Measurements from ENCODE around the gene ARMC8. TPM values are rescaled to one million over a fixed set of nuclear protein-coding genes. Genes with fewer than 3 reads are reported as not detected.

The ARMC8 gene
- total RNA-seq, 6 experiments from 2014 or later: 29.0 to 37.9 (median 35.0) TPM

DNA sequence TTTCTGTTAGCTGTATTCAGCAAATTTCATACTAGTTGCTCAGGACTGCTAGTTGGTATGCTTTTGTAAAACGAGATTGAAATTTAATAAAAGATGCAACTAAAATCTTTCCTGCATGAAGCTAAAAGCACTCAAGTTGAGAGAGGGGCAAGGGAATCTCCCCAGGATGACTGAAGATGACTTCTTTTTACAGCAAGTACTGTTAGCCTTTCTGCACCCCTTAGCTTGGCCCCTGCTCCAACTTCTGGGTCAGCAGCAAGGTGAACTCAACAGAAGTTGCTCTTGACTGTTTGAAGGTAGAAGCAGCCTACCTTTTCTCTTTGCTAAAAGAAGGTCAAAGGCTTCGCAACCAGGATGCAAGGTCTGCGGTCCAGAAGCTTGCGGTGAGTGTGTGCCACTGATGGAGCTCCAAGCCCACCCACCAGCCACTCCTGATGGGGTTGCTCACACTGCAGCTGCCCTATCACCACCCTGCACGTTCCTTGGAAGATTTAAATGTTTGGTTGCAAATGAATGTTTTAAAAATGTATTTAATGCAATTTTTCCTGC lies 110.0 kb downstream of the ARMC8 start:
- no peak overlapping the region for H3K27ac Mint-ChIP-seq
- no peak overlapping the region for H3K4me3 Mint-ChIP-seq
- no peaks in the 10 kb centered on the region for H3K36me3 Mint-ChIP-seq (ENCODE audit: low read depth)
- no peaks in the 10 kb centered on the region for H3K27me3 Mint-ChIP-seq (ENCODE audit: insufficient read depth)
- DNase-seq: no peak
- TF ChIP-seq, protein P1, sequence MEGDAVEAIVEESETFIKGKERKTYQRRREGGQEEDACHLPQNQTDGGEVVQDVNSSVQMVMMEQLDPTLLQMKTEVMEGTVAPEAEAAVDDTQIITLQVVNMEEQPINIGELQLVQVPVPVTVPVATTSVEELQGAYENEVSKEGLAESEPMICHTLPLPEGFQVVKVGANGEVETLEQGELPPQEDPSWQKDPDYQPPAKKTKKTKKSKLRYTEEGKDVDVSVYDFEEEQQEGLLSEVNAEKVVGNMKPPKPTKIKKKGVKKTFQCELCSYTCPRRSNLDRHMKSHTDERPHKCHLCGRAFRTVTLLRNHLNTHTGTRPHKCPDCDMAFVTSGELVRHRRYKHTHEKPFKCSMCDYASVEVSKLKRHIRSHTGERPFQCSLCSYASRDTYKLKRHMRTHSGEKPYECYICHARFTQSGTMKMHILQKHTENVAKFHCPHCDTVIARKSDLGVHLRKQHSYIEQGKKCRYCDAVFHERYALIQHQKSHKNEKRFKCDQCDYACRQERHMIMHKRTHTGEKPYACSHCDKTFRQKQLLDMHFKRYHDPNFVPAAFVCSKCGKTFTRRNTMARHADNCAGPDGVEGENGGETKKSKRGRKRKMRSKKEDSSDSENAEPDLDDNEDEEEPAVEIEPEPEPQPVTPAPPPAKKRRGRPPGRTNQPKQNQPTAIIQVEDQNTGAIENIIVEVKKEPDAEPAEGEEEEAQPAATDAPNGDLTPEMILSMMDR (IDR thresholded peaks at IDR 0.05): no peak
- no peaks in the 10 kb centered on the region for H3K9me3 Mint-ChIP-seq
- H3K4me1 Mint-ChIP-seq (ENCODE audit: low read depth): no peaks in the 10 kb centered on the region

DNA sequence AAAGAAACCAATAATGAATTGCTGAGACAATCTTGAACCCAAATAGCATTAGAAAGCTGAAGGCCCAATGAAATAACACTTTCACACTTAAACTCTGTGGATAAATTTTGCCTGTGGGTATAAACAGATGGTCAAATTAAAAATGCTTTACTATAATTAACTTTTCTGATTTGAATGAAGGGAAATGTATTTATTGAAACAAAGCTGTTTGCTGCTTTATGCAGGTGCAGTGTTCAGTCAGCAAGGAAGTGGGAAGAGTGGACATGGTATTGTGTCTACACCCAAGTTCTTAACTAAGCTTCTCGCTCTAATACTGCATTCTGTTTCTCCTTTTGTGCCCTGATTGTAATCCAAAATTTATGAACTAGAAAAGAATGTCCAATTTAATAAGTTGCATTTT lies 110.8 kb downstream of the ARMC8 start:
- H3K9me3 Mint-ChIP-seq: no peaks in the 10 kb centered on the region
- no peak overlapping the region for H3K4me3 Mint-ChIP-seq
- no peaks in the 10 kb centered on the region for H3K4me1 Mint-ChIP-seq (ENCODE audit: low read depth)
- no peak for DNase-seq
- H3K27ac Mint-ChIP-seq: no peak overlapping the region
- TF ChIP-seq, protein P1 (IDR thresholded peaks at IDR 0.05): no peak
- no peaks in the 10 kb centered on the region for H3K36me3 Mint-ChIP-seq (ENCODE audit: low read depth)
- H3K27me3 Mint-ChIP-seq (ENCODE audit: insufficient read depth): no peaks in the 10 kb centered on the region

GRCh38 chr3:138300647-138301046 lies 113.5 kb downstream of the ARMC8 start:
- no peaks in the 10 kb centered on the region for H3K36me3 Mint-ChIP-seq (ENCODE audit: low read depth)
- TF ChIP-seq, protein P1 (IDR thresholded peaks at IDR 0.05): no peak
- H3K27ac Mint-ChIP-seq: no peak overlapping the region
- H3K9me3 Mint-ChIP-seq: no peaks in the 10 kb centered on the region
- H3K4me1 Mint-ChIP-seq (ENCODE audit: low read depth): no peaks in the 10 kb centered on the region
- H3K27me3 Mint-ChIP-seq (ENCODE audit: insufficient read depth): no peaks in the 10 kb centered on the region
- no peak overlapping the region for H3K4me3 Mint-ChIP-seq
- DNase-seq: no peak

- Mint-ChIP-seq H3K27ac (no peak overlapping the region), H3K36me3 (ENCODE audit: low read depth) (peaks cover 9% of the 10 kb centered on the region; the same call in 1 of the 2 replicates), H3K4me1 (ENCODE audit: low read depth) (no peaks in the 10 kb centered on the region), H3K4me3 (no peak overlapping the region), H3K9me3 (peaks cover 13% of the 10 kb centered on the region), H3K27me3 (ENCODE audit: insufficient read depth) (peaks cover 1% of the 10 kb centered on the region; the same call in 1 of the 2 replicates)
- DNase-seq: no peak
- TF ChIP-seq, protein P1 (IDR thresholded peaks at IDR 0.05): no peak
Measured at GRCh38 chr3:138303474-138303873, 116.4 kb downstream of the ARMC8 start.

DNA sequence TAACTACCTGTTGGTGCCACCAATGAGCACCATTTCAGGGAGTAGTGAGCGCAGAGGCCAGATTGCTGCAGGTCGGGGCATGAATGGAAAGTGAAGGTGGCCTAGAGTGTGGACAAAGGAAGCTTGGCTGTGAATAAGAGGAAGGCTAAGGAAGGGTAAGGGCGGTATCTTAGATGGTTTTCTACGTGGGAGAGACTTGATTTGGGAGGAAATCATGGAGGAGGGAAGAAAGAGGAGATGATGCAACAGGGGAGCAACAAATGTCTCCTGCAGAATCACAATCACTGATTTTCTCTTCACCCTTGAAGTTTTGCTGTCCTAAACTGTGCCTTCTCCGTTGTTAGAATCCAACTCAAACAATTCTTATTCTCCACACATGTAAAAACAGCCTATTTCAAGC lies 120.8 kb downstream of the ARMC8 start:
- Mint-ChIP-seq H3K27me3 (ENCODE audit: insufficient read depth) (peaks cover 16% of the 10 kb centered on the region), H3K9me3 (peaks cover 37% of the 10 kb centered on the region), H3K4me1 (ENCODE audit: low read depth) (no peaks in the 10 kb centered on the region), H3K27ac (no peak overlapping the region), H3K36me3 (ENCODE audit: low read depth) (peaks cover 11% of the 10 kb centered on the region), H3K4me3 (no peak overlapping the region)
- DNase-seq: no peak
- TF ChIP-seq, protein P1 (IDR thresholded peaks at IDR 0.05): no peak

DNA sequence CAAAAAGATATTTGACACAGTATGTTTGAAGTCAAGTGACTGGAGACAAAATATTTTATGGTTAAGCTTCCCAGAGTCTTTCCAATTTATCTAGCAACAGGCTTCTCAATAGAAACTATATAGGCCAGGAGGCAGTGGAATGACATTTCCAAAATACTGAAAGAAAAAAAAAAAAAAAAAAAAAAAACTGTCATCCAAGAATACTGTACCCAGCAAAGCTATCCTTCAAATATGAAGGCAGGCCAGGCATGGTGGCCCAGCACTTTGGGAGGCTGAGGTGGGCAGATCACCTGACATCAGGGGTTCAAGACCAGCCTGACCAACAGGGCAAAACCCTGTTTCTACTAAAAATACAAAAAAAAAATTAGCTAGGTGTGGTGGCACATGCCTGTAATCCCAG lies 121.7 kb downstream of the ARMC8 start:
- no peaks in the 10 kb centered on the region for H3K4me1 Mint-ChIP-seq (ENCODE audit: low read depth)
- TF ChIP-seq, protein P1 (IDR thresholded peaks at IDR 0.05): no peak
- no peak overlapping the region for H3K4me3 Mint-ChIP-seq
- no peak overlapping the region for H3K27ac Mint-ChIP-seq
- no peak for DNase-seq
- peaks cover 16% of the 10 kb centered on the region for H3K27me3 Mint-ChIP-seq (ENCODE audit: insufficient read depth)
- peaks cover 37% of the 10 kb centered on the region for H3K9me3 Mint-ChIP-seq
- H3K36me3 Mint-ChIP-seq (ENCODE audit: low read depth): peaks cover 11% of the 10 kb centered on the region

Measured in HFFc6 (cell line).